HG03095 (cell line): ENCODE results near the gene SASH1.

ENCODE experiments used
- ATAC-seq: cut with Tn5 transposase; IDR thresholded peaks from one replicate; pipeline ENCODE4 v1.9.1; 2021; ENCODE audit warnings: moderate library complexity; ENCODE audit not compliant: unreplicated experiment

SASH1 gene

DNA sequence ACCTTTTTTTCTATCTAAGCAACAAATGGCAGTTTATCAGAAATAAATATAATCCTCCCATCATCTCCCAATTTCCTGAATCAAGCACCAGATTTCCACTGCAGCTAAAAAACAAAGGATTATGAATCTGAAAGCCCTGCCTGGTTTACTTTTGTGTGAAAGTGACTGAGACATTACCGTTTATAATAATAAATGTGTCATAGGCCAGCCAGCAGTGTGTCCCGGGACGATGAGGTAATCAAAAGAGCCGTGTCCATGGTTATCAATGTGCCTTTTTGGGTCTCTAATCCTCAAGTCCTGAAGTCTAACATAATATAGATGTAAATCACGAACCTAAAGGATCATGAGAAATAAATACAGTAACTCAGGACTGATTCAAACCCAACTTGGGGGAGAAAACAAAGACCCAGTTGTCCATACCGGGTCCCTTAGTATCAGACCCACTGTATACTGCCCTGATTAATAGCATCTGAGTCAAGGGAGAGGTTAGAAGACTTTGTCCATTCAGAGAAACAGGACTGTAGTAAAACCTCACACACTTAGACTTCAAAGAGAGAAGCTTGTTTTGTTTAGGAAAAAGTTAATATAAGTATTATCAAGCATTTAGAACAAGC, 149.1 kb downstream of the SASH1 start:
- no peak for ATAC-seq

DNA sequence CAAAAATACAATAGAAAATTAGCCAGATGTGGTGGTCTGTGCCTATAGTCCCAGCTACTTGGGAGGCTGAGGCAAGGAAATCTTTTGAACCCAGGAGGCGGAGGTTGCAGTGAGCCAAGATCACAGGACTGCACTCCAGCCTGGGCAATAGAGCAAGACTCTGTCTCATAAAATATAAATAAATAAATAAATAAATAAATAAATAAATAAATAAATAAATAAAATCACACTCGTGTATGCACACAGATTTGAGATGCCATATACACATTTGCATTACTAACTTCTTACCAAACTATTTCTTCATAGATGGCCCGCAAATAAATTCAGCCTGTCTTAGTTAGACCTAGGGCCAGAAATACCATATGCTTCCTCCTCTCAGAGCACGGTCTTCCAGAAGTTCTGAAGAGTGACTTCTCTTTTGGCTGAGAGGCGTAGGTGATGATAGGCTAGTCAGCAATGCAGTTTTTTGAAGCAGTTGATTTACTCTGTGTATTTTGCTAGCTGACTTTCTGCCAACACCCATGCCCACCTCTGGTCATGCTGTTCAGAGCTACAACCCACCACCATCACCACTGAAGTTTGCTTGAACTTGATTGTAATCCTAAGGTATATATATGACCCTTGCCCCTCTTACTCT, 150.1 kb downstream of the SASH1 start:
- no peak for ATAC-seq

DNA sequence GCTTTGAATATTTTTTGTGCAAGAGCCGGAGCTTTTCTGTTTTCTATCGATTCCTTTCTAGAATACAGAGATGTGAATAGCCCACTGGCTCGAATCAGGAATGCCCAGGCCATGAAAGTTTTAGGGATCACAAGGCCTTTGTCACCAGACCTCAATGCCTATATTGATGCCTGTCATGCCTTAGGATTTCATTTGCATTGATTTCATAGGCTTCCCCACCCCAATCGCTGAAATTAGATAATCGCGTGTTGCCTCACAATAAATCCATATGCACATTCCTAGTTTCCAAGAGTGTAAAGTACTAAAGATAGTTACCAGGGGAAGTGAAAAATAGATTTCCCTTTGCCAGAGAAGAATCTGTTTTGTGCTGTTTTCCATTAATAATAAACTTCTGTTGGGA, 150.8 kb downstream of the SASH1 start:
- no peak for ATAC-seq

DNA sequence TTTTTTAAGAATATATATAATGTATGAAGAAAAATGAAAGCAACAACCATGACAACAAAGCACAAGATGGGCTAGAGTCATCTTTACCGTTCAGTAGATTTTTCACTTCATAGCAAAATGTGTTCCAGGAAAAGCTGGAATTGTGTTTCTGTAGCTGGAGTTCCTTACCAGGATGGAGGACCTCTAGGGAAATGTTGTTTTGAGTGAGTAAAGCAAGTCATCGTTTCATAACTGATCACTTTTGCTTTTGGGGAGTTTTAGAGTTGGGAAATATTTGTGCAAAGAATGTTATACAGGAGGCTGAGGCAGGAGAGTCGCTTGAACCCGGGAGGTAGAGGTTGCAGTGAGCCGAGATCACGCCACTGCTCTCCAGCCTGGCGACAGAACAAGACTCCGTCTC, 151.6 kb downstream of the SASH1 start:
- ATAC-seq = no peak

DNA sequence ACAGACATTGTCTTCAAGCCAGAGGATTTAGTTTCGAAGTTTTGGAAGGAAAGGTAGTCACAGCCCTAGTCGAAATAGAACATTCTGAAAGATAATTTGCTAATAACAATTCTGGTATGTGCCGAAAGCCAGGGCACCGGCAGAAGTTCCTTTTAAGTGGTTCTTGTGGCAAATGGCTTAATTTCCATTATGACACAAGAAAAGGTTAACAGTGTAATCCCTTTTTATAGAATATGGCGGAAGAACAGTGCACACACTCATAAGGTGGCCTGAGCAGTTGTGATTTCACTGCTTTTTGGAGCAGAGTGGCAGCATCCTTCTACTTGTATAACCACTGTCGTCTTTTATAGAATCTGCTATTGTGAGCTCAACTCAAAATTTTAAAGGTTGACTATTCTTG, 152.4 kb downstream of the SASH1 start:
- ATAC-seq = no peak

DNA sequence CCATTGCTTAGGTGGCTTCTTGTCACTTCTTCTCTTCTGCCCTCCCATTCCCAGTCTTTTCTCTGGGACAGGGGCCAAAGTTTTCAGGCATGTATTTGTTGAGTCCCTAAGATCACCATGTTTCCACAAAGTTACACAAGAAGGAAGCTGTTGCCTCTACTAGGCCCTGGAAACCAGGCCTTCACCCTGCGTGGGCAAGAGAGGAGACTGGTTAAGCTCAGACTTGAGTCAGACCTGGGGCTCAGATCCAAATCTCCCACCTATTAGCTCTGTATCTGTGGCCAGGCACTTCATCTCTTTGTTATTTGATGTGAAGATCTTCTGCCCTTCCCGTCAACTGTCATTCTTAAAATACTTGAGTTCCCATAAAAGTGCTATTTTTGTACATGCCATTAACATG, 154.6 kb downstream of the SASH1 start:
- no peak for ATAC-seq

DNA sequence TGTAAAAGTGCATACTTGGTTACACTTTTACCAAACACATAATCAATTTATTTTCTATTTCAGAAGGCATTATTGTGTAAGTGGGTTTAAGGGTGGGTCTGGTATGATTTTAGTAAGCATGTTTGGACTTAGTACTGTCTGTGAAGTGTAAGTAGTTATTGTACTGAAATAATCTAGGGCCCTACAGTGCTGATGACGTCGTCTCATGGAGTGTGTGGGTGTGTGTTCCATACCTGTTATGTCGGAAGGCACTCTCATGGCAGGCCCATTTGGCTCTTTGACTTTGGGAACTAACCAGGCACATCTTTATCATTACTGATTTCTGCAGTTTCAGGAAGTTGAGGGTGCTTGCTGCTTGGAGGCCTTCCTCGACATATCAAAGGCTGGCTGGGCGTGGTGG, 155.1 kb downstream of the SASH1 start:
- ATAC-seq = no peak

DNA sequence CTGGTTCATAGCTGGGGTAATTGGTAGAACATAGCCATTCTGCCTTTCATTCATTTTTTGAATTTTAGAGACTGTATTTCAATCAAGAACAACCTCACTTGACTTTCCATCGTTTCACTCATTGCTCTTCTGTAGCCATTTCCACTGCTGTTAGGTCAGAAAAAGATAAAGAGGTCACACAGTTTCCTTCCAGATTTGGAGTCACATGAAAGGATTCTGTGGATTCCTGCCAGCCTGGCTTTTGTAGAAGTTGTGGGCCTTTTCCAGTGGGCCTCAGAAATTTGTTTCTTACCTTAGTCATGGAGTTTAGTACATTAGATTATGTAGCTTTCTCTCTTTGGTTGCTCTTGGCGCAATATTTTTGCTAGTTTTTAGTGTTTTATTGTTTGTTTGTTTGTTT, 157.8 kb downstream of the SASH1 start:
- no peak for ATAC-seq

DNA sequence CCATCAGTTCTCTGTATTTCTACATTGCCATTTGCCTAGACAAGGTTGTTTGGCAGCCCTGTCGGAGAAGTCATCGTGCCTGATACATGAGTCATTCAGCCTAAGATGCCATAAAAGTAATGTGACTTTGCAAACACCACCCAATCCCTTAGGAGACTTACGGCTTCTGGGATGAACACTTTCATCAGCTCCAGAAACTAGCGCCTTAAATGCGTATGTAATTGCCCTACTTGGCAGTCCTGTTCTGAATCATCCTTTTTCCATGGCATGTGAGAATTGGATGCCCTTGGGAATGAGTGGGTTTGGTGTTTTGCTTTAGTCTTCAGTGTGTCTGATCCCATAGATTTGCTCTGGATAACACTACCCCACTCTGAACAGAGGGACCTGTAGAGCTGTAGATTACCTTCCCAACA, 158.5 kb downstream of the SASH1 start:
- no peak for ATAC-seq

DNA sequence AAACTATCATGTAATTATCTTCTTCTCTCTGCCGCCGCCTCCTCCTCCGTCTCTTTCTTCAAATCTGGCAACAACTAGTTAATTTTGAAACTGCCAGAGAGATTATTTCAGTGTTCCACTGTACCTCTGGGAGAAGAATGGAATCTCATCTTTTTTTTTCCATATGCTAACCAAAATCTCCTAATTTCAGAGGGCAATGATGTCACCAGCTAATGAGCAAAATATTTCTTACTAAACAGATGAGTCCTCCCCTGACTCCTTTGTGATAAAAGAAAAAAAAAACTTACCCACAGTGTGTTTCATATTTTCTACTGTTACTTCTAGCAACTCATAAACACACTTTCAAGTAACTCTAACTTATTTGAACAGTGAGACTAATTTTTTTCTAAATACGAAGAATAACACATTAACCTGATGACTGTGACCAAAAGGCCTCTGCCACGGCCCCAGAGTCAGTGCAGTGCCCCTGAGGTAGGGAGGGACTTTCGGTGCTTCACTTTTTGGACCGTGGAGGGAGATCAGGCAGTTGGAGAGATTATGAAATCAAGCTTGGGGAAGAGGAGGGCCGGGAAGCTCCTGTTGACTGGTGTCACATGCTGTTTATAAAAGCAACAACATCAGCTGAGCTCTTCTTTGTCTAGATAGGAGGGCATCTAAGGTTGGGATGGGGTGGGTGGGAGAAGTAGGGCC, 159.6 kb downstream of the SASH1 start:
- ATAC-seq = no peak

DNA sequence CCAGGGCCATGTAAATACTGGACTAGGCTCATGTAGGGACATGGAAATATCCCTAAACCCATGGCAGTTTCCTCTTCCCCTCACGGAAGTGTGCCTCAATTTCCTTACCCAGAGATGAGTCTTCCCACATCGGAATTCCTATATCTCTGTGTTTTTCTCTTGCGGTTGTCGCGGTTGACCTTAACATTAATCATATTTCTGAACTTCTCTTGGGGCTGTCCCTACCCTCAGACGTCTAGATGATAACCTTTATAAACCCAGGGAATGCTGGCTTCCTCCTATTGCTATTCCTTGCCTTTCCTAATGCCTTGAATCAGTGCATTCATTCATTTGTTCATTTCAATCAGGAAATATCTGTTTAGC, 160.1 kb downstream of the SASH1 start:
- no peak for ATAC-seq

DNA sequence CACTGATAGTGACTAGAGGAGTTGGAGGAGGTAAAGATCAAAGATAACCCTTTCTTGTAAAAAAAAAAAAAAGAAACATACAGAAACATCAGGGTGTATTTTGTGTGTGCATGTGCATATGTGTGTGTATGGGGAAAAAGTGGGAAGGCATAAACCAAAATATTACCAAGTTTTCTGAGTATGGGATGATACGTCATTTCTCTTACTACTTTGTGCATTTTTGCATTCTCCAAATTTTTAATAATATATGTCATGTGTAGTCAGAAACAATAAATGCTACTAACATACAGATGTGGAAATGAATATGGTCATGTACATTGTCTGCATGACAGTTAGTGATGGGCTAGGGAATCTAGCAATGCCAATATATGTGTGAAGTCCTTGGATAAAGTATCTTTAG, 161.1 kb downstream of the SASH1 start:
- ATAC-seq = no peak

DNA sequence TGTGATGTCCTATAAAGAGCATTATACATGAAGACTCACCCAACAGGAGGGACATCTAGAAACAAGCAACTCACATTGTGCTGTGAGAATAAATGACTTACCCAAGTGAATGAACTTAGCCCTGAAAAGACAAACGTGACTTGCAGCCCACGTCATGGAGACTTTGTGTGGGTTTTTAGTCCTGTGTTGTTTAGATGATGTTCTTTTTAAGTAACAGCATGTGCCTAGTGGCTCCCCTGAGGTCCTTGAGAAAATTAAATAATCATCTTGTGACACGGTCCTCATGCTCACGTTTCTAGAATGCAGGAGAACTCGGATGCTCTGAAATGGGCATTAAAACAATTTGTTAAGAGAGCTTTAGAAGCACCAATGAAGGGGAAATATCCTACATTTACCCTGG, 165.1 kb downstream of the SASH1 start:
- ATAC-seq = no peak

DNA sequence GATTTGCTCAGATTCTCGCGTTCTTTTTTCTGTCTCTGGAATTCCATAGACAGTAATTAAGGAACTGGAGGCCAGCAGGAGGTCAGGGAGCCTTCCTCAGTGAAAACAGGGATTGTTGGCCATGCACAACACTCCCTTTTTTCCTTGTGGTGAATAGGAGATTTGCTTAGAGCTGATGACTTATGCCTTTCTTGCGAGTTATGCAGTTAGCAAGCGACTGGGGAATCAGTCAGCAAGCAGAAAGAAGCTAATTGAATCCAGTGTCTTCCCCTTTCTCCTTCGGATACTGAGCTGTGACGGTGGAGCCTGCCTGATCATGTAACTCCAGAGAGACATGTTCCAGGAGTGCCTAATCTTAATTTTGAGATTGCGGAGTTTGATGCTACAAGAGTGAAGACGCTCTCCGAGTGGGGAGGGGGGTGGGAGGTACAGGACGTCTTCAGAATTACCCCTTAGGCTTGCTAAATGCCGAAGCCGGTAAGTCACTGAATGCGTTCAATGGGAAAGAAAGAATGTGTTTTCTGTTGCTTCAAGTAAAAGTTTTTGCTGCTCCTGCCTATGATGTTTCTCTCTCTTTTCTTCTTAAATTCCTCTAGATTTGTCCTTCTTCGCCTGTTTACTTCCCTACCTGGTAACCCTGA, 165.9 kb downstream of the SASH1 start:
- no peak for ATAC-seq

DNA sequence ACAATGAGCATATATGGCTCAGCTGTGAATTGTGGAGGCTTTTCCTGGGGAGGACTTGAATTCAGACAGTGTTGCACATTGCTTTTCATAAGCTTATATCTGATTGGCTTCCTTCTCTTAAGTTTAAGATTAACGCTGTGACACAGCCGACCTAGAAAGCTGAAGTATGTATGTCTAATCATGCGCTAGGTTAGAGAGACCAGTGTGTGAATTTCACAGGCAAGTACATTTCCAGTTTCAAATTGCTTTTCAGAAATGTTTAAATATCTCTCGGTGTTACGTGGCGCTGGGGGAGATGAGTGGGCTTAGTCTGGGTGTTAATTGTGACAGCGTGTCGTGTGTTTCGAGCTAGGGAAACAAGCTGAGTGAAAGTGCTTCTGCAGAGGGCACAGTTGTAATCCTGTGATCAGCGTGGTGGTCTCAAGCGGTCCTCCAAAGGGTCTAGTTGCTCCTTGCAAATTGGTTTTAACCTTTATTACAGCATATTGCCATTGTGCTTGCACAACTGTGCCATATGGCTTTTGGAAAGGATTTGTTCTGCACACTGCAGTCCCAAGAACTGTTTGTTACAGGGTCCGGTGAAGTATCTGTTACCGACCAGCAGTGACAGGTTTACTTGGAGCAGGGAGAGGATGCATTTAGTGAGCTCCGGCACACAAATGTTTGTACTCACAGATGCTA, 166.6 kb downstream of the SASH1 start:
- ATAC-seq = no peak

DNA sequence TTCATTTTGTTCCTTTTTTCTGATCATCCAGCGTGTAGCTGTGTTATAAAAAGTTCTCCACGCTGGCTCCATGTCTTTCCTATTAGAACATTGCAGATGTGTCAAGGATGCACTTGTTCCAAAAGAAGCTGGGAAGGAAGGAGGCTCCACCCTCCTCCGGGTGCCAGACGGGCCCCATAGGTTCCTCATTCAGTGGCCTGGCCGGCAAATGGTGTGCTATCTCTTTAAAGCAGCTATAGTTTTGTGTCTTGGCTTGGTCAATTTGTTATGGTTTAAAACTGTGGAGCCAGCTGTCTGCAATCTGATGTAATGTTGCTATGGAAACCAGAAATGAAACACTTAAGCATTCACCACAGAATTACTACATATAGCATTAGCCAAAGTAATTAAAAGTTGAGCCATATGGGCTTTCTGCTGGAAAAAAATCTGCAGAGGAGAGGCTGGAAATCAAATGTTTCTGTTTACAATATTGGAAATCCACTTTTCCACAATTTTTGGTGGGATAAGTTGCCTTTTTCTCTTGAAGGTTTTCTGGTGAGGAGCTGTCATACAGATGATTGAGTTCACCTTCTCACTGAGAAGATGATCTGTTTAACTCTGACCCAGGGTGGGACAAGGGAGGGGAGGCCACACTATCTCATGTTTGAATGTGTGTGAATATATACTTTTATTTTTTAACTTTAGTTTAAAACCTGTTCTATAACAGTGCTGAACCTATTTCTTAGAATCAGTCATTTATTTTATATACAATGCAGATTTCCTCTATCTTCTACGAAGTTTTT, 167.4 kb downstream of the SASH1 start:
- ATAC-seq = no peak

DNA sequence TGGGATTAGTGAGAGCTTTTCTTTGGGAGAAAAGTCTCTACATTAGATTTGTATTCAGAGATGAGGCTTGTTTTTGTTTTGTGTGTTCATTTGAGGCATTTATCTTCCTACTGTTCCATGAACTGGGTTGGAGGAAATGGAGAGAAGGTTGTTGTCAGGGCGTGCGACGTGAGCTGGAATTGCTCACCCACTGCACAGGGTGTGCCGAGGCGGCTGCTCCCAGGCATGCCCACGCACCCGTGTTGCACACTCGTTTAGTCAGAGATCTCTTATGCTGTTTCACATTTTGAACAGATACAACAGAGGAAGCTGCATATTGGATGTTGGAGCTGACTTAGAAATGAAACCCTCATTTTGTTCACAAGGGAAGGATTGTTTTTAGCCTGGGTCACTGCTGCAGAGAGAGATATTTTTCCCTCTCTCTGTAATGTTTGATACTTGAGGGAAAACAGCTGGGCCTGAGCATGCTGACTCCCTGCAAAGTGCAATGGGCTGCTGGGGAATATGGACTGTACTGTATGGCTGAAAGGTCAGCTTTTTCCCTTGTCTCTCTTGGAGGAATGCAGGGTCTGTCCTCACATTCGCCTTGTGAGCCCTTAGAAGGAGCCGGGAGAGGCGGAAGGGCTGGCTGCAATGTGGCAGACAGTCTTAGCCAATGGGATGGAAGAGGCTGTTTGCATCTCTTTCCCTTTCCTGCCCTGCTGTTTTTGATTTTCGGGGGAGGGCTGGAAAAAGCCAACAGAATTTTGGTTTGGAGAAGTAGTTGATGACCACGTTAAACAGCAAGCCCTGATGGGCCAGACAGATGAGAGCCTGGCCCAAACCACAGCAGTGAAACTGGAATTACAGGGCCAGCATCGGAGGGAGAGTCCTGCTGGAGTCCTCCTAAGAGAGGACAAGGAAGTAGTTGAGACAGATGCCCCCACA, 170.8 kb downstream of the SASH1 start:
- no peak for ATAC-seq

DNA sequence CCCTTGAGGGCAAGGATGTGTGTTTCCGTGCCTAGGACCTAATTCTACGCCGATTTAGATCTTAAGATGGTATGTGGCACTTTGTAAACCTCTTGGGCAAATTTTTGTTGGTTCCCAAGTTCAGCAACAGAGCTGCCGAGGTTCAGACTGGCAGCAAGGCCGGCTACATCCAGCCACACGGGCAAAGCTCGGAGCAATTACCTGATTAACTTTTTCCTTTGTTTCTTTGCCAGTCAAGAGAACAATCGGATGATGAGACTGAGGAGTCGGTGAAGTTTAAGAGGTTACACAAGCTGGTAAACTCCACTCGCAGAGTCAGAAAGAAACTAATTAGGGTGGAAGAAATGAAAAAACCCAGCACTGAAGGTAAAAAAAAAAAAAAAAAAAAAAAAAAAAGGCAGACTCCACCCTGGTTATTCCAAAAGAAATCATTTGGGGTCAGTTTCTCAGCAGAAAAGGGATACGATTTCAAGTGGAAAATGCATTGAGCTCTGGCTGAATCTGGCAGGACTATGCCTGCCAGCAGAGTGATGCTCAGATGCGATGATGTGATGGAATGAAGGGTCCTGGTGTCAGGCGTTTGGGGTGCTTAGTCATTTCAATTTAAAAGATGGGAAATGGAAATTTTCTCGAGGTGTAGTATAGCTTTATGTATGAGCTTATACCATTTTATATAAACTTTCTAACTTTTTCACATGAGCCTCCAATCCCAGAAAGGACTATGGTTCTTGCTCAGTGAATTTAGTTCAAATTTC, 171.6 kb downstream of the SASH1 start:
- no peak for ATAC-seq

DNA sequence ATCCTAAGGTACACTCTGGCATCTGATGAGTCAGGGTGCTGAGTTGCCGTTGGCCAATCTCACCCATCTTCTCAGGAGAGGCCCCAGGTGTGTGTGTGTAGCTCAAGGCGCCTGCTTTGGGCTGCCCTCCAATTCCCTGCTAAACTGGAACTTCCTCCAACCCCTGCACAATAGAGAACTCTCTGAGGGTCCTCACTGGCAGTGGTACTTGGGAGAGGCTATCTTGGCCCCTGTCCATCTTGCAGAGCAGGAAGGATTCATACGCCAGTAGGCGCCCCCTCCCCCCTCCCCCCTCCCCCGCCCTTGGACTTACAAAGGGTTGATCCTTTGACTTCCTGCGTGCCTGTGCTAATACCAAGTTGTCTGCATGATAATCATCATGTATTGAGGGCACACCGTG, 173.6 kb downstream of the SASH1 start:
- ATAC-seq = no peak
